Neuronal stem cell (in vitro differentiated cells): ENCODE results near the gene TMEM182.

ENCODE experiments used
- DNase-seq: peaks from one replicate; pipeline ENCODE4 v3.0.0-alpha.2; 2013; ENCODE audit warnings: low spot score
- H2AFZ ChIP-seq: one replicate; pipeline ENCODE4 v1.6.1; 2013; ENCODE audit warnings: mild to moderate bottlenecking, low read length, inconsistent platforms
- H2AK5ac ChIP-seq: 2 replicates; pipeline ENCODE4 v1.6.1; 2013; ENCODE audit warnings: low read depth, mild to moderate bottlenecking, inconsistent platforms, low read length, moderate library complexity, mixed read lengths
- H2BK120ac ChIP-seq: 2 replicates; pipeline ENCODE4 v1.6.1; 2013; ENCODE audit warnings: low read depth, mild to moderate bottlenecking, inconsistent platforms, low read length, moderate library complexity, mixed read lengths
- H2BK12ac ChIP-seq: one replicate; pipeline ENCODE4 v1.6.1; 2013; ENCODE audit warnings: low read length, inconsistent platforms
- H2BK15ac ChIP-seq: 2 replicates; pipeline ENCODE4 v1.6.1; 2013; ENCODE audit warnings: mild to moderate bottlenecking, low read length, inconsistent platforms, mixed read lengths
- H2BK5ac ChIP-seq: one replicate; pipeline ENCODE4 v1.6.1; 2013; ENCODE audit warnings: inconsistent platforms, mild to moderate bottlenecking, low read length, moderate library complexity
- H3K14ac ChIP-seq: one replicate; pipeline ENCODE4 v1.6.1; 2013; ENCODE audit warnings: low read length, inconsistent platforms
- H3K18ac ChIP-seq: 2 replicates; pipeline ENCODE4 v1.6.1; 2013; ENCODE audit warnings: low read length, inconsistent platforms
- H3K23ac ChIP-seq: 2 replicates; pipeline ENCODE4 v1.6.1; 2013; ENCODE audit warnings: low read depth, mild to moderate bottlenecking, mixed read lengths, low read length, inconsistent platforms; ENCODE audit not compliant: poor library complexity
- H3K27ac ChIP-seq: replicated peaks from 3 replicates; pipeline ENCODE4 v1.5.1; 2013; ENCODE audit warnings: low read length, inconsistent platforms
- H3K27me3 ChIP-seq, 3 experiments: 2 replicates each; pipeline ENCODE4 v1.6.1; 2013; ENCODE audit warnings: low read length in 3 of 3, mild to moderate bottlenecking in 2 of 3, inconsistent platforms in 1 of 3, low read depth in 1 of 3, mixed read lengths in 1 of 3, moderate library complexity in 1 of 3; ENCODE audit not compliant: control insufficient read depth in 3 of 3, insufficient read depth in 3 of 3
- H3K36me3 ChIP-seq, 2 donors: replicated peaks in 1 of 2; 2 replicates each; pipeline ENCODE4 v1.6.1; 2013; ENCODE audit warnings: low read length in 2 of 2; ENCODE audit not compliant: control insufficient read depth in 2 of 2, insufficient read depth in 2 of 2
- H3K4ac ChIP-seq: 2 replicates; pipeline ENCODE4 v1.6.1; 2013; ENCODE audit warnings: inconsistent platforms, mild to moderate bottlenecking, low read length, moderate library complexity
- H3K4me1 ChIP-seq, 2 donors: 1 replicate in 1 of 2; 2 replicates in 1 of 2; pipeline ENCODE4 v1.6.1; 2013; ENCODE audit warnings: low read length in 2 of 2, low read depth in 1 of 2; ENCODE audit not compliant: control insufficient read depth in 2 of 2, insufficient read depth in 1 of 2
- H3K4me2 ChIP-seq: one replicate; pipeline ENCODE4 v1.6.1; 2013; ENCODE audit warnings: mild to moderate bottlenecking, low read length, inconsistent platforms; ENCODE audit not compliant: insufficient read depth, poor library complexity, severe bottlenecking
- H3K4me3 ChIP-seq, 2 donors: 2 replicates each; pipeline ENCODE4 v1.5.1; 2013; ENCODE audit warnings: low read length in 2 of 2, mild to moderate bottlenecking in 2 of 2, inconsistent platforms in 1 of 2, moderate library complexity in 1 of 2
- H3K79me1 ChIP-seq: one replicate; pipeline ENCODE4 v1.6.1; 2013; ENCODE audit warnings: low read depth, mild to moderate bottlenecking, inconsistent platforms, low read length, moderate library complexity
- H3K9ac ChIP-seq: one replicate; pipeline ENCODE4 v1.6.1; 2013; ENCODE audit warnings: mild to moderate bottlenecking, low read depth, low read length, inconsistent platforms; ENCODE audit not compliant: poor library complexity
- H3K9me3 ChIP-seq, 2 donors: replicated peaks in 1 of 2; 2 replicates each; pipeline versions ENCODE3 to v1.6.1; 2013; ENCODE audit warnings: low read length in 2 of 2, mild to moderate bottlenecking in 2 of 2, inconsistent platforms in 1 of 2, low read depth in 1 of 2, mixed read lengths in 1 of 2, moderate library complexity in 1 of 2; ENCODE audit not compliant: control insufficient read depth in 2 of 2, insufficient read depth in 1 of 2
- H4K8ac ChIP-seq: one replicate; pipeline ENCODE4 v1.6.1; 2013; ENCODE audit warnings: low read depth, mild to moderate bottlenecking, inconsistent platforms, low read length, moderate library complexity
- H4K91ac ChIP-seq: one replicate; pipeline ENCODE4 v1.6.1; 2013; ENCODE audit warnings: low read length, low read depth, mild to moderate bottlenecking, inconsistent platforms; ENCODE audit not compliant: poor library complexity
- WGBS, 2 donors: extraction: QIAGEN DNeasy Blood & Tissue Kit; methylation state at CpG; one replicate each; pipeline ENCODE4 v1.1.7; 2013; ENCODE audit warnings: missing lambda C conversion rate in 2 of 2, mixed read lengths in 1 of 2; ENCODE audit not compliant: insufficient read length in 2 of 2, insufficient replicate concordance in 1 of 2; ENCODE audit errors: extremely low coverage in 2 of 2; 5-methylcytosine and 5-hydroxymethylcytosine counted together

TMEM182 gene

GRCh38 chr2:102832789-102833188, 71.0 kb downstream of the TMEM182 start:
- H2BK12ac ChIP-seq = no peak overlapping the region
- H2BK15ac ChIP-seq = no peak overlapping the region
- WGBS, 2 donors = no CpG with 5 or more reads among the region's 2 CpGs
- H2BK5ac ChIP-seq = no peak overlapping the region
- H3K9ac ChIP-seq = no peak overlapping the region
- H3K4me2 ChIP-seq = no peak overlapping the region
- H3K79me1 ChIP-seq = no peaks in the 10 kb centered on the region
- no peaks in the 10 kb centered on the region for H3K36me3 ChIP-seq
- no peak overlapping the region for H2BK120ac ChIP-seq
- no peak overlapping the region for H4K91ac ChIP-seq
- H4K8ac ChIP-seq = no peak overlapping the region
- no peak overlapping the region for H2AK5ac ChIP-seq
- no peaks in the 10 kb centered on the region for H3K9me3 ChIP-seq
- no peak overlapping the region for H3K14ac ChIP-seq
- H3K27me3 ChIP-seq = no peaks in the 10 kb centered on the region
- no peak overlapping the region for H3K27ac ChIP-seq
- H2AFZ ChIP-seq = no peak overlapping the region
- no peak for DNase-seq
- no peak overlapping the region for H3K4ac ChIP-seq
- no peak overlapping the region for H3K18ac ChIP-seq
- no peaks in the 10 kb centered on the region for H3K4me1 ChIP-seq
- no peak overlapping the region for H3K23ac ChIP-seq
- no peak overlapping the region for H3K4me3 ChIP-seq

- Histone ChIP-seq H4K91ac (no peak overlapping the region), H3K18ac (no peak overlapping the region), H2AFZ (no peak overlapping the region), H2BK15ac (no peak overlapping the region), H2AK5ac (no peak overlapping the region), H3K9ac (no peak overlapping the region), H4K8ac (no peak overlapping the region), H3K36me3 (no peaks in the 10 kb centered on the region), H2BK120ac (no peak overlapping the region), H3K14ac (no peak overlapping the region), H3K4ac (no peak overlapping the region), H3K4me2 (no peak overlapping the region), H2BK12ac (no peak overlapping the region), H3K23ac (no peak overlapping the region), H3K27ac (no peak overlapping the region), H3K4me1 (no peaks in the 10 kb centered on the region), H3K4me3 (no peak overlapping the region), H3K79me1 (no peaks in the 10 kb centered on the region), H2BK5ac (no peak overlapping the region), H3K9me3 (no peaks in the 10 kb centered on the region), H3K27me3 (no peaks in the 10 kb centered on the region)
- WGBS, 2 donors = no CpG with 5 or more reads among the region's 6 CpGs
- DNase-seq = no peak
Measured at GRCh38 chr2:102834523-102835273, 72.9 kb downstream of the TMEM182 start.

GRCh38 chr2:102837626-102838198, 75.9 kb downstream of the TMEM182 start:
- Histone ChIP-seq H3K23ac (no peak overlapping the region), H3K36me3 (no peaks in the 10 kb centered on the region), H2BK120ac (no peak overlapping the region), H3K79me1 (no peaks in the 10 kb centered on the region), H3K4me2 (no peak overlapping the region), H2BK15ac (no peak overlapping the region), H2BK12ac (no peak overlapping the region), H4K8ac (no peak overlapping the region), H3K18ac (no peak overlapping the region), H3K27me3 (no peaks in the 10 kb centered on the region), H3K9me3 (no peaks in the 10 kb centered on the region), H3K9ac (no peak overlapping the region), H3K4me3 (no peak overlapping the region), H2BK5ac (no peak overlapping the region), H3K14ac (no peak overlapping the region), H3K27ac (no peak overlapping the region), H3K4ac (no peak overlapping the region), H2AK5ac (no peak overlapping the region), H4K91ac (no peak overlapping the region), H2AFZ (no peak overlapping the region), H3K4me1 (no peaks in the 10 kb centered on the region)
- WGBS, 2 donors = no CpG with 5 or more reads among the region's 8 CpGs
- DNase-seq = no peak

- H3K9me3 ChIP-seq = no peaks in the 10 kb centered on the region
- no peak overlapping the region for H4K8ac ChIP-seq
- H3K4ac ChIP-seq = no peak overlapping the region
- no peak overlapping the region for H3K4me3 ChIP-seq
- H2BK15ac ChIP-seq = no peak overlapping the region
- peak; percentile 64 for DNase-seq
- no CpG with 5 or more reads among the region's 8 CpGs for WGBS, 2 donors
- H3K4me2 ChIP-seq = no peak overlapping the region
- no peak overlapping the region for H2AK5ac ChIP-seq
- no peak overlapping the region for H2BK5ac ChIP-seq
- H3K79me1 ChIP-seq = no peaks in the 10 kb centered on the region
- H4K91ac ChIP-seq = no peak overlapping the region
- H2BK12ac ChIP-seq = no peak overlapping the region
- H3K27ac ChIP-seq = no peak overlapping the region
- no peak overlapping the region for H3K14ac ChIP-seq
- no peak overlapping the region for H2AFZ ChIP-seq
- no peaks in the 10 kb centered on the region for H3K27me3 ChIP-seq
- no peak overlapping the region for H3K23ac ChIP-seq
- H3K9ac ChIP-seq = no peak overlapping the region
- no peak overlapping the region for H2BK120ac ChIP-seq
- H3K36me3 ChIP-seq = no peaks in the 10 kb centered on the region
- no peaks in the 10 kb centered on the region for H3K4me1 ChIP-seq
- H3K18ac ChIP-seq = no peak overlapping the region
Measured at GRCh38 chr2:102839668-102840388, 78.0 kb downstream of the TMEM182 start.
